ENCODE data around the gene PRXL2A. TPM values are rescaled to one million over a fixed set of nuclear protein-coding genes. Genes with fewer than 3 reads are reported as not detected.

The PRXL2A gene
- total and polyA plus RNA-seq, 2 experiments from 2014 or later, result 31.8 to 51.7 TPM

DNA sequence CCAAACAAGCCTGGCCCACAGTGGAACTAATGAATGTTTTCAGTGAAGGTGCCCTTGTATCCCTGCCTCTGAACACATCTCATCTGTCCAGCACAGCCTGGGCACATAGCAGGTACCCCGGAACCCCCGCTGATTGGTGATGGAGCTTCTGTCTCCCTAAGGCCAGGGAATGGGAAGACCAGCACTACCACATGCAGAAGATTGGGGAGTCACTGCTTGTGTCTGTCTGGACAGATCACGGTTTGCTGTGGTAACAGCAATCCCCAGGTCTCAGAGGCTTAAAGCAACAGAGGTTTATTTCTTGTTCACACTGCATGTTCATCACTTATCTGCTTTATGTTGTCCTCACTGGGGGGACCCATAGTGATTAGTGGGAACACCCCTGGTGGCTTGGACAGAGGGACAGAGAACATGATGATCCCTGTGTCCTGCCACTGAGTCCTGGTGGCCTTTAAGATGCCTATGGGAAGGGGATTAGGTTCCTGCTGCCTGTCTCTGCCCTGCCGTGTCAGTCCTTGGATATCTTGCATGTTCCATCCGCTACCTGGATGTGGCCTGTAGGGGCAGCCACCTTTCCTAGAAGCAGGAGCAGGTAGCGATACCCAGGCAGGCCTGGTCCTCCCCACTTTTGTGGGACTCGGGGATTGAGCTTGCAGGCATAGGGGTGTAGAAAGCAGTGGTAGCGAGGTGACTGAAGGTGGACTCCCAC, 49.4 kb downstream of the PRXL2A start (continued):
- TF ChIP-seq, protein P1, sequence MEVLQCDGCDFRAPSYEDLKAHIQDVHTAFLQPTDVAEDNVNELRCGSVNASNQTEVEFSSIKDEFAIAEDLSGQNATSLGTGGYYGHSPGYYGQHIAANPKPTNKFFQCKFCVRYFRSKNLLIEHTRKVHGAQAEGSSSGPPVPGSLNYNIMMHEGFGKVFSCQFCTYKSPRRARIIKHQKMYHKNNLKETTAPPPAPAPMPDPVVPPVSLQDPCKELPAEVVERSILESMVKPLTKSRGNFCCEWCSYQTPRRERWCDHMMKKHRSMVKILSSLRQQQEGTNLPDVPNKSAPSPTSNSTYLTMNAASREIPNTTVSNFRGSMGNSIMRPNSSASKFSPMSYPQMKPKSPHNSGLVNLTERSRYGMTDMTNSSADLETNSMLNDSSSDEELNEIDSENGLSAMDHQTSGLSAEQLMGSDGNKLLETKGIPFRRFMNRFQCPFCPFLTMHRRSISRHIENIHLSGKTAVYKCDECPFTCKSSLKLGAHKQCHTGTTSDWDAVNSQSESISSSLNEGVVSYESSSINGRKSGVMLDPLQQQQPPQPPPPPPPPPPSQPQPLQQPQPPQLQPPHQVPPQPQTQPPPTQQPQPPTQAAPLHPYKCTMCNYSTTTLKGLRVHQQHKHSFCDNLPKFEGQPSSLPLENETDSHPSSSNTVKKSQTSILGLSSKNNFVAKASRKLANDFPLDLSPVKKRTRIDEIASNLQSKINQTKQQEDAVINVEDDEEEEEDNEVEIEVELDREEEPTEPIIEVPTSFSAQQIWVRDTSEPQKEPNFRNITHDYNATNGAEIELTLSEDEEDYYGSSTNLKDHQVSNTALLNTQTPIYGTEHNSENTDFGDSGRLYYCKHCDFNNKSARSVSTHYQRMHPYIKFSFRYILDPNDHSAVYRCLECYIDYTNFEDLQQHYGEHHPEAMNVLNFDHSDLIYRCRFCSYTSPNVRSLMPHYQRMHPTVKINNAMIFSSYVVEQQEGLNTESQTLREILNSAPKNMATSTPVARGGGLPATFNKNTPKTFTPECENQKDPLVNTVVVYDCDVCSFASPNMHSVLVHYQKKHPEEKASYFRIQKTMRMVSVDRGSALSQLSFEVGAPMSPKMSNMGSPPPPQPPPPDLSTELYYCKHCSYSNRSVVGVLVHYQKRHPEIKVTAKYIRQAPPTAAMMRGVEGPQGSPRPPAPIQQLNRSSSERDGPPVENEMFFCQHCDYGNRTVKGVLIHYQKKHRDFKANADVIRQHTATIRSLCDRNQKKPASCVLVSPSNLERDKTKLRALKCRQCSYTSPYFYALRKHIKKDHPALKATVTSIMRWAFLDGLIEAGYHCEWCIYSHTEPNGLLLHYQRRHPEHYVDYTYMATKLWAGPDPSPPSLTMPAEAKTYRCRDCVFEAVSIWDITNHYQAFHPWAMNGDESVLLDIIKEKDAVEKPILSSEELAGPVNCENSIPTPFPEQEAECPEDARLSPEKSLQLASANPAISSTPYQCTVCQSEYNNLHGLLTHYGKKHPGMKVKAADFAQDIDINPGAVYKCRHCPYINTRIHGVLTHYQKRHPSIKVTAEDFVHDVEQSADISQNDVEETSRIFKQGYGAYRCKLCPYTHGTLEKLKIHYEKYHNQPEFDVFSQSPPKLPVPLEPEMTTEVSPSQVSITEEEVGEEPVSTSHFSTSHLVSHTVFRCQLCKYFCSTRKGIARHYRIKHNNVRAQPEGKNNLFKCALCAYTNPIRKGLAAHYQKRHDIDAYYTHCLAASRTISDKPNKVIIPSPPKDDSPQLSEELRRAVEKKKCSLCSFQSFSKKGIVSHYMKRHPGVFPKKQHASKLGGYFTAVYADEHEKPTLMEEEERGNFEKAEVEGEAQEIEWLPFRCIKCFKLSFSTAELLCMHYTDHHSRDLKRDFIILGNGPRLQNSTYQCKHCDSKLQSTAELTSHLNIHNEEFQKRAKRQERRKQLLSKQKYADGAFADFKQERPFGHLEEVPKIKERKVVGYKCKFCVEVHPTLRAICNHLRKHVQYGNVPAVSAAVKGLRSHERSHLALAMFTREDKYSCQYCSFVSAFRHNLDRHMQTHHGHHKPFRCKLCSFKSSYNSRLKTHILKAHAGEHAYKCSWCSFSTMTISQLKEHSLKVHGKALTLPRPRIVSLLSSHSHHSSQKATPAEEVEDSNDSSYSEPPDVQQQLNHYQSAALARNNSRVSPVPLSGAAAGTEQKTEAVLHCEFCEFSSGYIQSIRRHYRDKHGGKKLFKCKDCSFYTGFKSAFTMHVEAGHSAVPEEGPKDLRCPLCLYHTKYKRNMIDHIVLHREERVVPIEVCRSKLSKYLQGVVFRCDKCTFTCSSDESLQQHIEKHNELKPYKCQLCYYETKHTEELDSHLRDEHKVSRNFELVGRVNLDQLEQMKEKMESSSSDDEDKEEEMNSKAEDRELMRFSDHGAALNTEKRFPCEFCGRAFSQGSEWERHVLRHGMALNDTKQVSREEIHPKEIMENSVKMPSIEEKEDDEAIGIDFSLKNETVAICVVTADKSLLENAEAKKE (CRISPR knock-in tag; IDR thresholded peaks at IDR 0.05), result no peak

DNA sequence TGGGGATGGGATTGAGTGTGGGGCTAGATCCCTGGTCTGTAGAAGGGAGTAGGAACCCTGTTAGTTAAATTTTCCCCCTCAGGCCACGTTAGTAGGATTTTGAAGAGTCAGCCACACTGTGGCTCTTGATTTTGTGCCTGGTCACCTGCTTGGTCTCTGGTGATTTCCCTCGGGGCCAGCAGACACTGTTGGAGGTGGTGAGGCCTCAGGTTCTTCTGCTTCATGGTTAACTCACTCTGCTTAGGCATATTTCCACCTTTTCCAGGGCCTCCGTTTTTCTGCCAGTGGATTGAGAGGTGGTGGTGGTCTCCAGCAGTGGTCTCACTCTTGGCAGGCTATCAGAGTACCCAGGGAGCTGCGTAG, 49.9 kb downstream of the PRXL2A start:
- peak overlapping the region; percentile 50; the same call in 1 of the 3 replicates for H3K4me3 Mint-ChIP-seq
- H3K4me1 Mint-ChIP-seq, result peaks cover 69% of the 10 kb centered on the region
- DNase-seq (ENCODE audit: low spot score) (no peak), ATAC-seq (no peak)
- Histone ChIP-seq H3K79me2 (replicated peaks; ENCODE audit: insufficient read depth) (peaks cover 80% of the 10 kb centered on the region), H3K4me1 (ENCODE audit: insufficient read depth) (peaks cover 70% of the 10 kb centered on the region), H3F3A (replicated peaks; ENCODE audit: low read depth) (peaks cover 3% of the 10 kb centered on the region; the same call in 1 of the 2 replicates), H2AFZ (no peak overlapping the region), H4K20me1 (replicated peaks; ENCODE audit: insufficient read depth) (peaks cover 51% of the 10 kb centered on the region), H3K4me3 (no peak overlapping the region), H3K27ac (ENCODE audit: low read depth) (no peak overlapping the region), H3K4me2 (no peak overlapping the region), H3K27me3 (ENCODE audit: insufficient read depth) (no peaks in the 10 kb centered on the region), H3K36me3 (ENCODE audit: insufficient read depth) (no peaks in the 10 kb centered on the region), H3K9me2 (ENCODE audit: insufficient read depth) (no peaks in the 10 kb centered on the region)
- H3K27me3 Mint-ChIP-seq (ENCODE audit: insufficient read depth, low read depth, poor library complexity), result peaks cover 15% of the 10 kb centered on the region
- H3K9me3 Mint-ChIP-seq, result no peaks in the 10 kb centered on the region
- H3K27ac Mint-ChIP-seq, result no peak overlapping the region
- no peaks in the 10 kb centered on the region for H3K36me3 Mint-ChIP-seq (ENCODE audit: low read depth)
- TF ChIP-seq POLR2AphosphoS5 (IDR thresholded peaks at IDR 0.05; ENCODE audit: low read depth) (no peak), JUNB (IDR thresholded peaks at IDR 0.05; ENCODE audit: unreplicated experiment) (no peak), ZNF114 (CRISPR knock-in tag; IDR thresholded peaks at IDR 0.05) (no peak), EZH2 (IDR thresholded peaks at IDR 0.05; ENCODE audit: low read depth, unreplicated experiment) (no peak), STAT1 (IDR thresholded peaks at IDR 0.05; ENCODE audit: unreplicated experiment) (no peak)
- TF ChIP-seq, protein P1 (CRISPR knock-in tag; IDR thresholded peaks at IDR 0.05), result no peak
- TF ChIP-seq, protein P2, sequence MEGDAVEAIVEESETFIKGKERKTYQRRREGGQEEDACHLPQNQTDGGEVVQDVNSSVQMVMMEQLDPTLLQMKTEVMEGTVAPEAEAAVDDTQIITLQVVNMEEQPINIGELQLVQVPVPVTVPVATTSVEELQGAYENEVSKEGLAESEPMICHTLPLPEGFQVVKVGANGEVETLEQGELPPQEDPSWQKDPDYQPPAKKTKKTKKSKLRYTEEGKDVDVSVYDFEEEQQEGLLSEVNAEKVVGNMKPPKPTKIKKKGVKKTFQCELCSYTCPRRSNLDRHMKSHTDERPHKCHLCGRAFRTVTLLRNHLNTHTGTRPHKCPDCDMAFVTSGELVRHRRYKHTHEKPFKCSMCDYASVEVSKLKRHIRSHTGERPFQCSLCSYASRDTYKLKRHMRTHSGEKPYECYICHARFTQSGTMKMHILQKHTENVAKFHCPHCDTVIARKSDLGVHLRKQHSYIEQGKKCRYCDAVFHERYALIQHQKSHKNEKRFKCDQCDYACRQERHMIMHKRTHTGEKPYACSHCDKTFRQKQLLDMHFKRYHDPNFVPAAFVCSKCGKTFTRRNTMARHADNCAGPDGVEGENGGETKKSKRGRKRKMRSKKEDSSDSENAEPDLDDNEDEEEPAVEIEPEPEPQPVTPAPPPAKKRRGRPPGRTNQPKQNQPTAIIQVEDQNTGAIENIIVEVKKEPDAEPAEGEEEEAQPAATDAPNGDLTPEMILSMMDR (conservative IDR thresholded peaks at IDR 0.05; ENCODE audit: low read depth in 2 of 2), result no peak

Measured in GM23338 (cell line).